Esophagus muscularis mucosa (tissue), 3 donors: ENCODE measurements around the gene CHKA.

Source experiments
- CTCF ChIP-seq, 3 experiments: fragments of 200-600 bp in 2 of 3; fragments of 450-650 bp in 1 of 3; sonication (generic) in 2 of 3; IDR thresholded peaks; one replicate each; pipeline ENCODE4 v1.5.1; 2017 to 2019; ENCODE audit warnings: antibody characterized with exemption in 3 of 3, mild to moderate bottlenecking in 2 of 3, moderate library complexity in 1 of 3
- POLR2A ChIP-seq: fragments of 450-650 bp; IDR thresholded peaks from one replicate; pipeline ENCODE4 v1.6.1; 2017; ENCODE audit warnings: antibody characterized with exemption, moderate library complexity, mild to moderate bottlenecking, low read depth

GRCh38 chr11:68021167-68021787 is 99.9 kb downstream of the CHKA start:
- no peak for TF ChIP-seq CTCF (IDR thresholded peaks at IDR 0.05)
- no peak for TF ChIP-seq POLR2A
